Osteoblast (primary cell): ENCODE measurements around the gene QRFPR. TPM values are rescaled to one million over a fixed set of nuclear protein-coding genes. Genes with fewer than 3 reads are reported as not detected.

ENCODE experiments used
- DNase-seq: peaks from one replicate; pipeline ENCODE4 v3.0.0; 2011; ENCODE audit warnings: low spot score, mixed read lengths; ENCODE audit not compliant: insufficient read length; ENCODE audit errors: missing footprints
- H2AFZ ChIP-seq: 2 replicates; pipeline ENCODE4 v1.6.0; 2011; ENCODE audit warnings: mild to moderate bottlenecking, low read length
- H3K27ac ChIP-seq: 2 replicates; pipeline ENCODE4 v1.5.1; 2011; ENCODE audit warnings: mild to moderate bottlenecking, low read depth, low read length, moderate library complexity
- H3K27me3 ChIP-seq: 2 replicates; pipeline ENCODE4 v1.6.0; 2012; ENCODE audit warnings: mild to moderate bottlenecking, control low read depth, inconsistent platforms, low read length, moderate library complexity; ENCODE audit not compliant: insufficient read depth
- H3K36me3 ChIP-seq: 2 replicates; pipeline ENCODE4 v1.5.1; 2011; ENCODE audit warnings: mild to moderate bottlenecking, low read length, control low read depth, moderate library complexity; ENCODE audit not compliant: insufficient read depth
- H3K4me1 ChIP-seq: 2 replicates; pipeline ENCODE4 v1.5.1; 2011; ENCODE audit warnings: mild to moderate bottlenecking, low read length, control low read depth, moderate library complexity; ENCODE audit not compliant: insufficient read depth
- H3K4me2 ChIP-seq: 2 replicates; pipeline ENCODE4 v1.6.0; 2011; ENCODE audit warnings: mild to moderate bottlenecking, low read length; ENCODE audit not compliant: insufficient read depth
- H3K4me3 ChIP-seq: fragments of 200-600 bp; sonication (generic); 3 replicates; pipeline ENCODE4 v1.5.1; 2012; ENCODE audit warnings: mild to moderate bottlenecking, low read length, inconsistent platforms; ENCODE audit not compliant: insufficient read depth
- H3K79me2 ChIP-seq: 2 replicates; pipeline ENCODE4 v1.6.0; 2012; ENCODE audit warnings: mild to moderate bottlenecking, low read length, control low read depth, inconsistent platforms; ENCODE audit not compliant: insufficient read depth
- H3K9me3 ChIP-seq: 2 replicates; pipeline ENCODE4 v1.5.1; 2011; ENCODE audit warnings: low read depth, low read length, control low read depth
- H4K20me1 ChIP-seq: 2 replicates; pipeline ENCODE4 v1.6.0; 2012; ENCODE audit warnings: mild to moderate bottlenecking, low read length, control low read depth; ENCODE audit not compliant: insufficient read depth
- CTCF ChIP-seq: IDR thresholded peaks from 2 replicates; pipeline ENCODE4 v1.5.1; 2011; ENCODE audit warnings: mild to moderate bottlenecking, low read depth, low read length, moderate library complexity; ENCODE audit errors: extremely low read depth
- total RNA-seq: library from RNA; depleted of rRNA; stranded (reverse); fragments of >200 nt; gene quantifications from 2 replicates; pipeline ENCODE4 v1.2.3, GENCODE V29; 2012

Gene QRFPR
- total RNA-seq, 1 donor, result not detected

- no peaks in the 10 kb centered on the region for H3K9me3 ChIP-seq
- no peak overlapping the region for H3K4me2 ChIP-seq
- H3K27ac ChIP-seq, result no peak overlapping the region
- DNase-seq, result no peak
- H3K27me3 ChIP-seq, result no peaks in the 10 kb centered on the region
- no peak for TF ChIP-seq CTCF
- H3K36me3 ChIP-seq, result no peaks in the 10 kb centered on the region
- no peaks in the 10 kb centered on the region for H3K79me2 ChIP-seq
- peaks cover 4% of the 10 kb centered on the region for H3K4me1 ChIP-seq
- H3K4me3 ChIP-seq, result no peak overlapping the region
- no peak overlapping the region for H2AFZ ChIP-seq
- no peaks in the 10 kb centered on the region for H4K20me1 ChIP-seq
Observed at GRCh38 chr4:121360495-121360894, 20.3 kb downstream of the QRFPR start.

GRCh38 chr4:121358473-121358872 lies 22.3 kb downstream of the QRFPR start:
- no peaks in the 10 kb centered on the region for H4K20me1 ChIP-seq
- DNase-seq, result no peak
- no peak for TF ChIP-seq CTCF
- H3K79me2 ChIP-seq, result no peaks in the 10 kb centered on the region
- H3K4me3 ChIP-seq, result no peak overlapping the region
- H3K4me1 ChIP-seq, result peaks cover 4% of the 10 kb centered on the region
- H3K36me3 ChIP-seq, result no peaks in the 10 kb centered on the region
- no peaks in the 10 kb centered on the region for H3K9me3 ChIP-seq
- H3K4me2 ChIP-seq, result no peak overlapping the region
- no peak overlapping the region for H3K27ac ChIP-seq
- no peak overlapping the region for H2AFZ ChIP-seq
- H3K27me3 ChIP-seq, result no peaks in the 10 kb centered on the region

GRCh38 chr4:121353213-121353612 lies 27.6 kb downstream of the QRFPR start:
- H3K79me2 ChIP-seq, result no peaks in the 10 kb centered on the region
- H3K36me3 ChIP-seq, result no peaks in the 10 kb centered on the region
- H3K4me2 ChIP-seq, result no peak overlapping the region
- no peak overlapping the region for H3K4me3 ChIP-seq
- no peak for TF ChIP-seq CTCF
- no peaks in the 10 kb centered on the region for H3K4me1 ChIP-seq
- no peak for DNase-seq
- no peak overlapping the region for H3K27ac ChIP-seq
- H3K9me3 ChIP-seq, result no peaks in the 10 kb centered on the region
- H3K27me3 ChIP-seq, result no peaks in the 10 kb centered on the region
- no peaks in the 10 kb centered on the region for H4K20me1 ChIP-seq
- H2AFZ ChIP-seq, result no peak overlapping the region

GRCh38 chr4:121344098-121344497 lies 36.7 kb downstream of the QRFPR start:
- DNase-seq, result no peak
- TF ChIP-seq CTCF, result no peak
- Histone ChIP-seq H3K79me2 (no peaks in the 10 kb centered on the region), H3K36me3 (no peaks in the 10 kb centered on the region), H3K27ac (no peak overlapping the region), H3K9me3 (no peaks in the 10 kb centered on the region), H3K27me3 (no peaks in the 10 kb centered on the region), H3K4me3 (no peak overlapping the region), H3K4me1 (no peaks in the 10 kb centered on the region), H3K4me2 (no peak overlapping the region), H2AFZ (no peak overlapping the region), H4K20me1 (no peaks in the 10 kb centered on the region)
